B cell (primary cell): ENCODE data around the gene CPED1.

Source experiments
- EZH2 ChIP-seq: IDR thresholded peaks from 2 replicates; pipeline ENCODE4 v1.6.1; 2012; ENCODE audit warnings: borderline replicate concordance, low read depth, mild to moderate bottlenecking, moderate library complexity, low read length; ENCODE audit not compliant: insufficient read depth, poor library complexity, severe bottlenecking
- TF ChIP-seq, protein P1 (sequence below): fragments of 200-600 bp; IDR thresholded peaks from one replicate; pipeline ENCODE4 v1.8.0; 2022; ENCODE audit warnings: antibody characterized with exemption, mild to moderate bottlenecking

DNA sequence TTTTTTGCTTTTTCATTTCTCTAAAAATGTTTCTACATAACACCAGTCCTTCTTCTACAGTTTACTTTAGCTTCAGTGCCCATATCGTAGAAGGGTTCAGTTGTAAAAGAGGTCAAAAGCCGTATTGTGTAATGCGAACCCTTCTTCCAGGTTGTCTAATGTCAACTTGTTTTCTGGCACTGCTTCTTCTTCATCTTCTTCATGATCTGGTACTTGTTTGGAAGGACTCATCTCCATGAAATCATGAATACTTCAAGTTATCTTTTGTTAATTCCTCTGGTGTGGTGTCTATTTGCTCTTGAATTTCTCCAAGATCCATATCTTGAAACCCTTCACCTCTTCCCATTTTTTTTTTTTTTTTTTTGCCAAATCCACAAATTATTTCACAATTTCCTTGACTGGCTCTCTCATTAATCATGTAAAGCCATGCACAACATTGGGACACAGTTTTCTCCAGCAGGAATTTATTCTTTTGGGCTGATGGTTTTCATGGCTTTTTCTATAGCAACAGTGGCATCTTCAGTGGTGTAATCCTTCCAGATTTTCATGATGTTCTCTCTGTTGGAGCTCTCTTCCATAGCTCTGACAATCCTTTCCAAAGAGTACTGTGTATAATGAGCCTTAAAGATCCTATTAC lies 85.1 kb downstream of the CPED1 start:
- no peak for TF ChIP-seq EZH2
- TF ChIP-seq, protein P1, sequence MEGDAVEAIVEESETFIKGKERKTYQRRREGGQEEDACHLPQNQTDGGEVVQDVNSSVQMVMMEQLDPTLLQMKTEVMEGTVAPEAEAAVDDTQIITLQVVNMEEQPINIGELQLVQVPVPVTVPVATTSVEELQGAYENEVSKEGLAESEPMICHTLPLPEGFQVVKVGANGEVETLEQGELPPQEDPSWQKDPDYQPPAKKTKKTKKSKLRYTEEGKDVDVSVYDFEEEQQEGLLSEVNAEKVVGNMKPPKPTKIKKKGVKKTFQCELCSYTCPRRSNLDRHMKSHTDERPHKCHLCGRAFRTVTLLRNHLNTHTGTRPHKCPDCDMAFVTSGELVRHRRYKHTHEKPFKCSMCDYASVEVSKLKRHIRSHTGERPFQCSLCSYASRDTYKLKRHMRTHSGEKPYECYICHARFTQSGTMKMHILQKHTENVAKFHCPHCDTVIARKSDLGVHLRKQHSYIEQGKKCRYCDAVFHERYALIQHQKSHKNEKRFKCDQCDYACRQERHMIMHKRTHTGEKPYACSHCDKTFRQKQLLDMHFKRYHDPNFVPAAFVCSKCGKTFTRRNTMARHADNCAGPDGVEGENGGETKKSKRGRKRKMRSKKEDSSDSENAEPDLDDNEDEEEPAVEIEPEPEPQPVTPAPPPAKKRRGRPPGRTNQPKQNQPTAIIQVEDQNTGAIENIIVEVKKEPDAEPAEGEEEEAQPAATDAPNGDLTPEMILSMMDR: no peak
